ENCODE results near the gene EFNA4. TPM values are rescaled to one million over a fixed set of nuclear protein-coding genes. Genes with fewer than 3 reads are reported as not detected.

Gene EFNA4
- total RNA-seq, 1 experiment from 2014 or later = 36.7 TPM

DNA sequence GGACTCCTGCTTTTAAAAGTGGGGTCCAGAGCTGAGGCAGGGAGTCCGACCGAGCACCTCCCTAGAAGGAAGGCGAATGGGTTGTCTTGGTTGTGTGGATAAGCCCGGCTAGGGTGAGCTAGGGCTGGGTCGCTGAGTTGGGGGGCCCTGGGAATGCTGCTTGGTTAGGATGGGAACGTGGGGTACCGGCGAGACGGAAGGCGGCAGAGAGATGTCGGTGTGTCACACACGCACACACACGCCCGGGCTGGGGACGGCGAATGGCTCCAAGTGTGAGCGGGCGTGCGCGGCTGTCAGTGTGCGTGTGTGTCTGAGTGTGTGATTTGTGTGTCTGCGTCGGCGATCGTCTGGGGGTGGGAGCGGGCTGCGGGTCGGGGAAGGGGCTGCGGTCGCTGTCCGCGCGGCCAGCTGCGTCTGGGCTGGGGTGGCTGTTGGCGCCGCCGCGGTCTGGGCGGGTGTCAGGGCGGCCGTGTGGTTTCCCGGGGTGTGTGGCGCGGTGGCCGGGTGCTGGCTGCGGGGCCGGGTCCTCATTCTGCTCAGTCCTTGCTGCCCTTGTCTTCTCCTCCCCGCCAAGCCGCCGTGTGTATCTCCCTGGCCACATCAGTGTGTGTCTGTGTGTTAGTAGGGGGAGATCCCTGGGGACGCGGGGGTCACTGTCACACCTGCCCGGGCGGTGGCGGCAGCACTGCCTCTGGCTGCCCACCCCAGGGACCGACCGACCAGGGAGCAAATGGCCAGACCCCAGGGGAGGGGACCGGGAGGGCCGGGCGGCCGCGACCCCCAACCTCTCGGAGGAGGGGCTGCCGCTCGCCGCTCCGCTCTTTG is 16.2 kb downstream of the EFNA4 start:
- no peaks in the 10 kb centered on the region for H3K9me3 ChIP-seq (ENCODE audit: low read length)
- peak overlapping the region; percentile 80 for H3K4me2 ChIP-seq (ENCODE audit: low read length)
- no peaks in the 10 kb centered on the region for H4K20me1 ChIP-seq (ENCODE audit: low read length)
- no peak; the same call in none of the 2 replicates for TF ChIP-seq EZH2phosphoT487 (IDR thresholded peaks at IDR 0.05; ENCODE audit: borderline replicate concordance, low read length)
- TF ChIP-seq EZH2 (IDR thresholded peaks at IDR 0.05; ENCODE audit: low read length, unreplicated experiment) = no peak
- TF ChIP-seq, protein P1, sequence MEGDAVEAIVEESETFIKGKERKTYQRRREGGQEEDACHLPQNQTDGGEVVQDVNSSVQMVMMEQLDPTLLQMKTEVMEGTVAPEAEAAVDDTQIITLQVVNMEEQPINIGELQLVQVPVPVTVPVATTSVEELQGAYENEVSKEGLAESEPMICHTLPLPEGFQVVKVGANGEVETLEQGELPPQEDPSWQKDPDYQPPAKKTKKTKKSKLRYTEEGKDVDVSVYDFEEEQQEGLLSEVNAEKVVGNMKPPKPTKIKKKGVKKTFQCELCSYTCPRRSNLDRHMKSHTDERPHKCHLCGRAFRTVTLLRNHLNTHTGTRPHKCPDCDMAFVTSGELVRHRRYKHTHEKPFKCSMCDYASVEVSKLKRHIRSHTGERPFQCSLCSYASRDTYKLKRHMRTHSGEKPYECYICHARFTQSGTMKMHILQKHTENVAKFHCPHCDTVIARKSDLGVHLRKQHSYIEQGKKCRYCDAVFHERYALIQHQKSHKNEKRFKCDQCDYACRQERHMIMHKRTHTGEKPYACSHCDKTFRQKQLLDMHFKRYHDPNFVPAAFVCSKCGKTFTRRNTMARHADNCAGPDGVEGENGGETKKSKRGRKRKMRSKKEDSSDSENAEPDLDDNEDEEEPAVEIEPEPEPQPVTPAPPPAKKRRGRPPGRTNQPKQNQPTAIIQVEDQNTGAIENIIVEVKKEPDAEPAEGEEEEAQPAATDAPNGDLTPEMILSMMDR (conservative IDR thresholded peaks at IDR 0.05; ENCODE audit: low read depth, low read length) = no peak
- H3K36me3 ChIP-seq (ENCODE audit: low read depth, low read length) = no peaks in the 10 kb centered on the region
- H3F3A ChIP-seq (ENCODE audit: low read length, unreplicated experiment) = no peaks in the 10 kb centered on the region
- H2AFZ ChIP-seq (ENCODE audit: low read length) = peak overlapping the region; percentile 80
- ATAC-seq (no peak; the same call in 1 of the 2 replicates), DNase-seq (no peak)
- POLR2A ChIA-PET (ENCODE audit: unreplicated experiment) = no interaction called here
- BruUV-seq (replicated peaks) = no TSS peak
- no peaks in the 10 kb centered on the region for H3K79me2 ChIP-seq (ENCODE audit: low read length)
- H3K4me3 ChIP-seq (ENCODE audit: low read length) = peak overlapping the region; percentile 71
- H3K9me2 ChIP-seq (replicated peaks; ENCODE audit: low read length) = no peaks in the 10 kb centered on the region
- CTCF ChIA-PET = no interaction called here
- H3K27ac ChIP-seq (ENCODE audit: low read length) = no peak overlapping the region
- intact Hi-C loops (cut with micrococcal nuclease) = no loop called here
- no peak overlapping the region for H3K9ac ChIP-seq (ENCODE audit: low read length)
- peaks cover 44% of the 10 kb centered on the region for H3K27me3 ChIP-seq (ENCODE audit: low read length)
- H3K4me1 ChIP-seq (ENCODE audit: insufficient read depth, low read length) = peaks cover 66% of the 10 kb centered on the region

DNA sequence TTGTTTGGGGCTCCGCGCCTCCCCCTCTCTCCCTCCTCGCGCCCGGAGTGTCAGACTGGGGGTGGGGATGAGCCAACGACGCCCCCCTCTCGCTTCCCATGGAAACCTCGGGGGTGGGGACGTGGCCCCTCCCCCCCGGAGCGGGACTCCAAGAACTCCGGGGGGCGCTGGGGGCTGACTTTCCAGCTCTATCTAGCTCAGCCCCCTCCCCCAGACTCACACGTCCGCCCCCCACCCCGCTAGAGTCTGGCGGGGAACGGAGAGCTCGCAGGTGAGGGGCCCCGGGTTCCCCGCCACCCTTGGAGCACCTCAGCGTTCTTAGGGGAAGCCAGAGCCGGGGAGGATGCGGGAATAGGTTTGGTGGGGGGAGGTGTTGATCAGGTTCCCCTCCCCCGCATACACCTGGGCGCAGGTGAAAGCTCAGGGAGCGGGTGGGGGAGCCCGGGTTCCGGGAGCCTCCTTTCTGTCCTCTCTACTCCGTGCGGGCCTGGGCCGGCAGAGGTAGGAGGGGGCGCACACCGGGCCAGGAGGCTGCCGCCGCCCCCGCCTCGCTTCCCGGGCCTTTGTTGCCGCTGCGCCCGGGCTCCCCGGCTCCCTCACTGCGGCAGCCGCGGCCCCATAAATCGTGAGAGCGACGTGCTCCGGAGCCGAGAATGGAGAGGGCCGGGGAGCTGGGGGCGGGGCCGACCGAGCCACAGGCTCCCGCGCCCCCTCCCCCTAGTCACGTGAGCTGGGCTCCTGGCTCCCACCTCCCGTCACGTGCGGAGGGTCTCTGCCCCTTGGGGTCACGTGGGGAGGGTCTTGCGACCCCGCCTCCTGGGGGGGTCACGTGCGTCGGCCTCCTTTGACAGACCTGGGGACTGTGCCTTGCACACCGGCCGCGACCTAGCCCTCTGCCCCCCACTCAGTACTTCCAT is 17.0 kb downstream of the EFNA4 start:
- H3F3A ChIP-seq (ENCODE audit: low read length, unreplicated experiment) = no peaks in the 10 kb centered on the region
- ATAC-seq (no peak), DNase-seq (peak; percentile 30)
- intact Hi-C loops (cut with micrococcal nuclease) = no loop called here
- no peaks in the 10 kb centered on the region for H3K79me2 ChIP-seq (ENCODE audit: low read length)
- H3K9ac ChIP-seq (ENCODE audit: low read length) = no peak overlapping the region
- ChIA-PET POLR2A (ENCODE audit: unreplicated experiment) (no interaction called here), CTCF (no interaction called here)
- H4K20me1 ChIP-seq (ENCODE audit: low read length) = no peaks in the 10 kb centered on the region
- no peaks in the 10 kb centered on the region for H3K9me3 ChIP-seq (ENCODE audit: low read length)
- H3K9me2 ChIP-seq (replicated peaks; ENCODE audit: low read length) = no peaks in the 10 kb centered on the region
- H2AFZ ChIP-seq (ENCODE audit: low read length) = peak overlapping the region; percentile 74
- no TSS peak for BruUV-seq (replicated peaks)
- H3K36me3 ChIP-seq (ENCODE audit: low read depth, low read length) = no peaks in the 10 kb centered on the region
- H3K4me2 ChIP-seq (ENCODE audit: low read length) = peak overlapping the region; percentile 80
- peaks cover 69% of the 10 kb centered on the region for H3K4me1 ChIP-seq (ENCODE audit: insufficient read depth, low read length)
- peaks cover 44% of the 10 kb centered on the region for H3K27me3 ChIP-seq (ENCODE audit: low read length)
- TF ChIP-seq EZH2 (IDR thresholded peaks at IDR 0.05; ENCODE audit: low read length, unreplicated experiment) (no peak), EZH2phosphoT487 (IDR thresholded peaks at IDR 0.05; ENCODE audit: borderline replicate concordance, low read length) (0 out of 2 replicates have a peak, but pooled peaks have one; percentile 28)
- TF ChIP-seq, protein P1 (conservative IDR thresholded peaks at IDR 0.05; ENCODE audit: low read depth, low read length) = no peak
- no peak overlapping the region for H3K27ac ChIP-seq (ENCODE audit: low read length)
- peak overlapping the region; percentile 71 for H3K4me3 ChIP-seq (ENCODE audit: low read length)

All from PC-3 (cell line).